NB4 (cell line): ENCODE measurements around the gene PPP1R16B.

Source experiments
- CTCF ChIP-seq: IDR thresholded peaks from one replicate; pipeline ENCODE4 v1.5.1; 2012; ENCODE audit warnings: low read depth, low read length
- MAX ChIP-seq: IDR thresholded peaks from 2 replicates; pipeline ENCODE4 v1.6.1; 2011; ENCODE audit warnings: low read depth, low read length
- POLR2A ChIP-seq: IDR thresholded peaks from 2 replicates; pipeline ENCODE4 v1.6.1; 2011; ENCODE audit warnings: mild to moderate bottlenecking; ENCODE audit not compliant: insufficient read length; ENCODE audit errors: extremely low read depth

GRCh38 chr20:38920411-38920810, 114.9 kb downstream of the PPP1R16B start:
- TF ChIP-seq POLR2A = no peak
- no peak for TF ChIP-seq CTCF
- no peak for TF ChIP-seq MAX
